Right lobe of liver (tissue), 6 donors: ENCODE data around the gene HSD11B2. TPM values are rescaled to one million over a fixed set of nuclear protein-coding genes. Genes with fewer than 3 reads are reported as not detected.

Experiments
- ATAC-seq, 4 donors: fragments of 200-7000 bp; cut with Tn5 transposase; one replicate each; pipeline ENCODE4 v1.9.1; 2020; ENCODE audit warnings: mild to moderate bottlenecking in 4 of 4, moderate library complexity in 4 of 4
- DNase-seq, 3 donors: peaks; one replicate each; pipeline ENCODE4 v3.0.0-alpha.2; 2020
- H3K27ac ChIP-seq, 3 donors: fragments of 200-600 bp; one replicate each; pipeline ENCODE4 v1.8.0; 2022
- H3K27me3 ChIP-seq, 2 donors: fragments of 200-600 bp; one replicate each; pipeline ENCODE4 v1.8.0; 2022
- H3K36me3 ChIP-seq, 4 donors: fragments of 200-600 bp; sonication (generic) in 1 of 4; one replicate each; pipeline versions ENCODE4 v1.5.1 to v1.8.0; 2017 to 2022; ENCODE audit warnings: control low read depth in 1 of 4
- H3K4me1 ChIP-seq, 4 donors: fragments of 200-600 bp; sonication (generic) in 1 of 4; one replicate each; pipeline versions ENCODE4 v1.5.1 to v1.8.0; 2017 to 2022; ENCODE audit warnings: control low read depth in 1 of 4
- H3K4me3 ChIP-seq, 3 donors: fragments of 200-600 bp; one replicate each; pipeline ENCODE4 v1.8.0; 2022
- H3K9me3 ChIP-seq, 4 donors: fragments of 200-600 bp; sonication (generic) in 1 of 4; one replicate each; pipeline versions ENCODE4 v1.5.1 to v1.8.0; 2017 to 2022; ENCODE audit warnings: control low read depth in 1 of 4
- POLR2A ChIP-seq: fragments of 450-650 bp; IDR thresholded peaks from one replicate; pipeline ENCODE4 v1.6.1; 2017; ENCODE audit warnings: antibody characterized with exemption, mild to moderate bottlenecking
- WGBS: methylation state at CpG from one replicate; pipeline ENCODE4 v1.1.6; 2018; ENCODE audit warnings: low coverage, low lambda C conversion rate; ENCODE audit not compliant: insufficient coverage; ENCODE audit errors: missing lambda C conversion rate; 5-methylcytosine and 5-hydroxymethylcytosine counted together
- intact Hi-C, 2 donors: fragments of 100-400 bp; cut with DNase I; formaldehyde crosslinking; loops; one replicate each; pipeline versions ENCODE4 v1.11.2 to v1.14.1; 2022
- total RNA-seq, 6 experiments: library from RNA; depleted of rRNA in 2 of 6; stranded (reverse); fragments of >200 nt in 2 of 6; fragmentation: NEBNext Ultra II Directional in 3 of 6; extraction: Animal tissue kit (Norgen Biotek cat#: 25700) in 3 of 6; gene quantifications; one replicate each; pipeline versions ENCODE4 v1.1.0 to v1.2.4, GENCODE V29; 2016 to 2023
- TF ChIP-seq, protein P1 (sequence below), 4 donors: fragments of 200-600 bp in 3 of 4; fragments of 450-650 bp in 1 of 4; IDR thresholded peaks; one replicate each; pipeline versions ENCODE4 v1.5.1 to v1.8.0; 2016 to 2022; ENCODE audit warnings: antibody characterized with exemption in 4 of 4, mild to moderate bottlenecking in 2 of 4
- donor health status: DM: no; HTN: yes; CAD: no.
- donor health status: DM: no; HTN: no; CAD: no.
- donor health status: DM: no; HTN: no; CAD: no.
- donor health status: DM: no; HTN: yes; CAD: no.
- donor health status: DM: no; HTN: yes; CAD: no.

The HSD11B2 gene
- total RNA-seq, 6 experiments from 2014 or later = 1.3 to 2.7 (median 2.1) TPM

DNA sequence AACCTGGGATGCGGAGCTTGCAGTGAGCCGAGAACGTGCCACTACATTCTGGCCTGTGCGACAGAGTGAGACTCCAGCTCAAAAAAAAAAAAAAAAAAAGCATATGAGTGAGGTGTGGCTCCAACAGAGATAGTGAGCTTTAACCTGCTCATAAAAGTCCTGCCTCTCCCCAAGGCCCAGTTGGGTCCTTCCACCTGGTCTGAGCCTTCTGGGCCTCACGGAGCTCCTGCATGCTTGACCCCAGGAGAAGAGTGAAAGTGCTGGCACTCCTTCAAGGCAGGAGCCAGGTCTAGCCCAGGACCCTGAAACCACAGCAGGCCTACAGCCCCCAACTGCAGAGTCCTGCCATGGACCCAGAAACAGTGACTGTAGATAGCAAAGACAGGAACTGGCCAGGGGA lies 17.7 kb downstream of the HSD11B2 start:
- 96% methylated on average over 4 of the region's 5 CpGs for WGBS
- ATAC-seq (no peak), DNase-seq (no peak)
- peaks cover 0 to 3% (median 1%) of the 10 kb centered on the region in 4 donors for H3K36me3 ChIP-seq
- H3K4me3 ChIP-seq = no peak overlapping the region
- H3K27me3 ChIP-seq = no peaks in the 10 kb centered on the region
- H3K9me3 ChIP-seq = no peaks in the 10 kb centered on the region
- no peak overlapping the region for H3K27ac ChIP-seq
- H3K4me1 ChIP-seq = peaks cover 2 to 64% (median 41%) of the 10 kb centered on the region in 4 donors
- no peak for TF ChIP-seq POLR2A
- TF ChIP-seq, protein P1, sequence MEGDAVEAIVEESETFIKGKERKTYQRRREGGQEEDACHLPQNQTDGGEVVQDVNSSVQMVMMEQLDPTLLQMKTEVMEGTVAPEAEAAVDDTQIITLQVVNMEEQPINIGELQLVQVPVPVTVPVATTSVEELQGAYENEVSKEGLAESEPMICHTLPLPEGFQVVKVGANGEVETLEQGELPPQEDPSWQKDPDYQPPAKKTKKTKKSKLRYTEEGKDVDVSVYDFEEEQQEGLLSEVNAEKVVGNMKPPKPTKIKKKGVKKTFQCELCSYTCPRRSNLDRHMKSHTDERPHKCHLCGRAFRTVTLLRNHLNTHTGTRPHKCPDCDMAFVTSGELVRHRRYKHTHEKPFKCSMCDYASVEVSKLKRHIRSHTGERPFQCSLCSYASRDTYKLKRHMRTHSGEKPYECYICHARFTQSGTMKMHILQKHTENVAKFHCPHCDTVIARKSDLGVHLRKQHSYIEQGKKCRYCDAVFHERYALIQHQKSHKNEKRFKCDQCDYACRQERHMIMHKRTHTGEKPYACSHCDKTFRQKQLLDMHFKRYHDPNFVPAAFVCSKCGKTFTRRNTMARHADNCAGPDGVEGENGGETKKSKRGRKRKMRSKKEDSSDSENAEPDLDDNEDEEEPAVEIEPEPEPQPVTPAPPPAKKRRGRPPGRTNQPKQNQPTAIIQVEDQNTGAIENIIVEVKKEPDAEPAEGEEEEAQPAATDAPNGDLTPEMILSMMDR (IDR thresholded peaks at IDR 0.05) = no peak
- intact Hi-C loops = no loop called here

DNA sequence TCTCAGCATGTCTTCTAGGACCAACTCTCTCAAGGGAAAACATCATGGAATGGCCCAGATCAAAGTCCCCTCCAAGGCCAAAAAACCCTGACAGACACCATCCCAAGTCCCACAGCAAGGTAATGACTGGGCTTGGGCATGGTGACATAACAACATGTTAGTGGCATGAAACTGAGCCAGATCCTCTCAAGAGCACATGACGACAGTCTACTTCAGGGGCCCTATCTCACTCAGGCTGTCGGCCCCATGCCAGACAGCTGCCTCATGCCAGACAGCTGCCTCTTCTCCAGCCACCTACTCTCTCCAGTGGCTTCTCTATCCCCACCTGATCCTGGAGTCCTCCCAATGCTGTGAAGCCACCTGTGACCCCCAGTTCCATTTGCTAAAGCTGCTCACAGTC lies 18.4 kb downstream of the HSD11B2 start:
- H3K9me3 ChIP-seq = no peaks in the 10 kb centered on the region
- TF ChIP-seq, protein P1 (IDR thresholded peaks at IDR 0.05) = no peak
- no peak for DNase-seq
- no CpG with 5 or more reads among the region's 2 CpGs for WGBS
- H3K36me3 ChIP-seq = peaks cover 0 to 3% (median 1%) of the 10 kb centered on the region in 4 donors
- H3K27ac ChIP-seq = peak overlapping the region in 1 of 3 donors; percentile 15
- no peak for ATAC-seq
- peaks cover 0 to 56% (median 35%) of the 10 kb centered on the region in 4 donors for H3K4me1 ChIP-seq
- intact Hi-C loops = no loop called here
- H3K27me3 ChIP-seq = no peaks in the 10 kb centered on the region
- no peak overlapping the region for H3K4me3 ChIP-seq

DNA sequence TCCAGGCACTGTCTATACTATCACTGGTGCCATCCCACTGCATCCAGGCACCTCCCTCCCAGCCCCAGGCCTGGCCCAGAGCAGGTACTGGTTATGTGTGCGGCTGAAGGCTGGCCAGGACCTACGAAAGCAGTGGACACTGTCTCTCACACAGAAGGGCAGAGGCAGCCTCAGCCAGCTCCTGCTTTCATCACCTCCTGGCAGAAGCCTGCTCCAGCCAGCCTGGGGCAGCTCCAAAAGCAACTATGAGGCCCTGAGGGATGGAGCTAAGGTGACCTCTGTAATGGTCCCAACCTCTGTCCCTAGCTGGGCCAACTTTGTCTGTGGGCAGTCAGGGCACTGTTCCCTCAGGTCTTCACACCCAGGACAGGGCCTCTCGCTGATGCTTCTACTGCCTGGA lies 18.8 kb downstream of the HSD11B2 start:
- H3K36me3 ChIP-seq = peaks cover 0 to 3% (median 1%) of the 10 kb centered on the region in 4 donors
- peaks cover 0 to 52% (median 33%) of the 10 kb centered on the region in 4 donors for H3K4me1 ChIP-seq
- TF ChIP-seq POLR2A = no peak
- TF ChIP-seq, protein P1 (IDR thresholded peaks at IDR 0.05) = no peak
- 8% methylated on average over 2 of the region's 3 CpGs for WGBS
- DNase-seq (peak; percentile 82 to 96 (median 95)), ATAC-seq (peak; percentile 61 to 81 (median 74))
- H3K27ac ChIP-seq = peak overlapping the region in 1 of 3 donors; percentile 15
- H3K9me3 ChIP-seq = no peaks in the 10 kb centered on the region
- no peak overlapping the region for H3K4me3 ChIP-seq
- H3K27me3 ChIP-seq = no peaks in the 10 kb centered on the region
- intact Hi-C loops = no loop called here

DNA sequence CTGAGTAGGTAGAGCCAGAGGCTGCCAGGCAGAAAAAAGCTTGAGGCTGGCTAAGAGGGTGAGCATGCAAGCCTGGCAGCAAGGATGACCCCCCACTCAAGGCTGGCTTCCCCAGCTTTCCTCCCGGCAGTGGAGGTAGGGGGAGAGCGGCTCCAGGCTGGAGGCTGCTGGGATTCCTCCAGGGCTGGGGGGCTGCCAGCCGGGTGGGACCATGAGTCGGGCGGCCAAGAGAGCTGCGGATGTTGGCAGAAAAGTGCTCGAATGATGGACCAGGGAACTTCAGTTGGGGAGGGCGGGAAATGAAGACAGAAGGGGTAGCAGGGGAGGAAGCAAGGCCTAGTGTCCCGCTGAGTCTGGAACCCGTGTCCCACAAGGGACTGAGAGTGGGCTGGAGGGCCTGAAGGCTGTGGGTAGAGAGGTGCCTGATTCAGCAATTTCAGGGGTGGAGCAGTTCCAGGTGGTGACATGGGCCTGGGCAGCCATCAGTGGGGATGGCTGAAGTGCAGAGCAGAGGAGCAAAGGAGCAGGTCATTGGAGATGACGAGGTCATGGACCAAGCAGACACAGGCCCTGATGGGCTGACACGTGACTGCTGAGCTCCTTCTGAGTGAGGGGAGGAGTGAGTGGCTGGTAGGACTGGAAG lies 20.3 kb downstream of the HSD11B2 start:
- no peaks in the 10 kb centered on the region for H3K27me3 ChIP-seq
- peaks cover 0 to 37% (median 23%) of the 10 kb centered on the region in 4 donors for H3K4me1 ChIP-seq
- WGBS = 76% methylated on average over 9 of the region's 12 CpGs
- H3K4me3 ChIP-seq = no peak overlapping the region
- no peak for TF ChIP-seq POLR2A
- TF ChIP-seq, protein P1 (IDR thresholded peaks at IDR 0.05) = no peak
- intact Hi-C loops = no loop called here
- peaks cover 0 to 3% (median 1%) of the 10 kb centered on the region in 4 donors for H3K36me3 ChIP-seq
- H3K9me3 ChIP-seq = no peaks in the 10 kb centered on the region
- DNase-seq (no peak), ATAC-seq (no peak)
- no peak overlapping the region for H3K27ac ChIP-seq
